ENCODE data around the gene IL16.
"Not testable (repeated sequence)": the region's sequence is repeated elsewhere in the genome, so short reads cannot be mapped to it uniquely, and the experiment has no call there.

Gene IL16

GRCh38 chr15:81339321-81339720, 142.6 kb downstream of the IL16 start:
- TF ChIP-seq JUND (IDR thresholded peaks at IDR 0.05; ENCODE audit: low read depth): no peak
- DNase-seq (ENCODE audit: low read depth in 1 of 2, low spot score in 1 of 2): peak in 1 of 2 experiments; percentile 36
- in situ Hi-C loops (cut with HindIII; ENCODE audit: low pct_unique_long_range_greater_than_20kb, low sequenced_read_pairs): no loop called here

GRCh38 chr15:81339851-81340250, 143.2 kb downstream of the IL16 start:
- in situ Hi-C loops (cut with HindIII; ENCODE audit: low pct_unique_long_range_greater_than_20kb, low sequenced_read_pairs): no loop called here
- no peak for DNase-seq (ENCODE audit: low read depth in 1 of 2, low spot score in 1 of 2)

GRCh38 chr15:81341351-81341750, 144.7 kb downstream of the IL16 start:
- TF ChIP-seq JUND (IDR thresholded peaks at IDR 0.05; ENCODE audit: low read depth): no peak
- in situ Hi-C loops (cut with HindIII; ENCODE audit: low pct_unique_long_range_greater_than_20kb, low sequenced_read_pairs): no loop called here
- no peak for DNase-seq (ENCODE audit: low read depth in 1 of 2, low spot score in 1 of 2)

More at GRCh38 chr15:81339851-81340250, 143.2 kb downstream of the IL16 start:
- TF ChIP-seq JUND (IDR thresholded peaks at IDR 0.05; ENCODE audit: low read depth): no peak

- in situ Hi-C loops (cut with HindIII; ENCODE audit: low pct_unique_long_range_greater_than_20kb, low sequenced_read_pairs): no loop called here
- TF ChIP-seq JUND (IDR thresholded peaks at IDR 0.05; ENCODE audit: low read depth): no peak
- no peak for DNase-seq (ENCODE audit: low read depth in 1 of 2, low spot score in 1 of 2)
These were observed 146.7 kb downstream of the IL16 start for GRCh38 chr15:81343371-81343770.

GRCh38 chr15:81346611-81347010, 149.9 kb downstream of the IL16 start:
- TF ChIP-seq JUND (IDR thresholded peaks at IDR 0.05; ENCODE audit: low read depth): no peak
- in situ Hi-C loops (cut with HindIII; ENCODE audit: low pct_unique_long_range_greater_than_20kb, low sequenced_read_pairs): no loop called here
- DNase-seq (ENCODE audit: low read depth in 1 of 2, low spot score in 1 of 2): no peak

- in situ Hi-C loops (cut with HindIII; ENCODE audit: low pct_unique_long_range_greater_than_20kb, low sequenced_read_pairs): no loop called here
- TF ChIP-seq JUND (IDR thresholded peaks at IDR 0.05; ENCODE audit: low read depth): no peak
- no peak for DNase-seq (ENCODE audit: low read depth in 1 of 2, low spot score in 1 of 2)
These were observed 151.2 kb downstream of the IL16 start for GRCh38 chr15:81347910-81348309.

GRCh38 chr15:81348691-81349090, 152.0 kb downstream of the IL16 start:
- in situ Hi-C loops (cut with HindIII; ENCODE audit: low pct_unique_long_range_greater_than_20kb, low sequenced_read_pairs); DNase-seq (ENCODE audit: low read depth in 1 of 2, low spot score in 1 of 2): not testable (repeated sequence)

GRCh38 chr15:81349271-81349670, 152.6 kb downstream of the IL16 start:
- no peak for TF ChIP-seq JUND (IDR thresholded peaks at IDR 0.05; ENCODE audit: low read depth)
- in situ Hi-C loops (cut with HindIII; ENCODE audit: low pct_unique_long_range_greater_than_20kb, low sequenced_read_pairs): no loop called here
- no peak for DNase-seq (ENCODE audit: low read depth in 1 of 2, low spot score in 1 of 2)

GRCh38 chr15:81351651-81352050, 155.0 kb downstream of the IL16 start:
- DNase-seq (ENCODE audit: low read depth in 1 of 2, low spot score in 1 of 2): no peak
- no peak for TF ChIP-seq JUND (IDR thresholded peaks at IDR 0.05; ENCODE audit: low read depth)
- in situ Hi-C loops (cut with HindIII; ENCODE audit: low pct_unique_long_range_greater_than_20kb, low sequenced_read_pairs): no loop called here

- TF ChIP-seq JUND (IDR thresholded peaks at IDR 0.05; ENCODE audit: low read depth): no peak
- DNase-seq (ENCODE audit: low read depth in 1 of 2, low spot score in 1 of 2): no peak
- in situ Hi-C loops (cut with HindIII; ENCODE audit: low pct_unique_long_range_greater_than_20kb, low sequenced_read_pairs): no loop called here
These were observed 159.6 kb downstream of the IL16 start for GRCh38 chr15:81356252-81356651.

- DNase-seq (ENCODE audit: low read depth in 1 of 2, low spot score in 1 of 2): no peak
- in situ Hi-C loops (cut with HindIII; ENCODE audit: low pct_unique_long_range_greater_than_20kb, low sequenced_read_pairs): no loop called here
- no peak for TF ChIP-seq JUND (IDR thresholded peaks at IDR 0.05; ENCODE audit: low read depth)
These were observed 160.6 kb downstream of the IL16 start for GRCh38 chr15:81357180-81357686.

GRCh38 chr15:81358248-81358647, 161.6 kb downstream of the IL16 start:
- TF ChIP-seq JUND (IDR thresholded peaks at IDR 0.05; ENCODE audit: low read depth): no peak
- in situ Hi-C loops (cut with HindIII; ENCODE audit: low pct_unique_long_range_greater_than_20kb, low sequenced_read_pairs): no loop called here
- DNase-seq (ENCODE audit: low read depth in 1 of 2, low spot score in 1 of 2): no peak

- no peak for TF ChIP-seq JUND (IDR thresholded peaks at IDR 0.05; ENCODE audit: low read depth)
These were observed 163.8 kb downstream of the IL16 start for GRCh38 chr15:81360491-81360890.

GRCh38 chr15:81361891-81362290, 165.2 kb downstream of the IL16 start:
- in situ Hi-C loops (cut with HindIII; ENCODE audit: low pct_unique_long_range_greater_than_20kb, low sequenced_read_pairs): no loop called here
- DNase-seq (ENCODE audit: low read depth in 1 of 2, low spot score in 1 of 2): no peak

More at GRCh38 chr15:81360491-81360890, 163.8 kb downstream of the IL16 start:
- DNase-seq (ENCODE audit: low read depth in 1 of 2, low spot score in 1 of 2): no peak
- in situ Hi-C loops (cut with HindIII; ENCODE audit: low pct_unique_long_range_greater_than_20kb, low sequenced_read_pairs): no loop called here

More at GRCh38 chr15:81361891-81362290, 165.2 kb downstream of the IL16 start:
- TF ChIP-seq JUND (IDR thresholded peaks at IDR 0.05; ENCODE audit: low read depth): no peak

Data from T47D (cell line).